Fibroblast of peridontal ligament (primary cell): ENCODE measurements around the gene CSRNP2.
"Not testable (repeated sequence)": the region's sequence is repeated elsewhere in the genome, so short reads cannot be mapped to it uniquely, and the experiment has no call there.

Experiments
- DNase-seq: peaks from one replicate; pipeline ENCODE4 v3.0.0-alpha.2; 2010; ENCODE audit errors: extremely low read depth

Gene CSRNP2

DNA sequence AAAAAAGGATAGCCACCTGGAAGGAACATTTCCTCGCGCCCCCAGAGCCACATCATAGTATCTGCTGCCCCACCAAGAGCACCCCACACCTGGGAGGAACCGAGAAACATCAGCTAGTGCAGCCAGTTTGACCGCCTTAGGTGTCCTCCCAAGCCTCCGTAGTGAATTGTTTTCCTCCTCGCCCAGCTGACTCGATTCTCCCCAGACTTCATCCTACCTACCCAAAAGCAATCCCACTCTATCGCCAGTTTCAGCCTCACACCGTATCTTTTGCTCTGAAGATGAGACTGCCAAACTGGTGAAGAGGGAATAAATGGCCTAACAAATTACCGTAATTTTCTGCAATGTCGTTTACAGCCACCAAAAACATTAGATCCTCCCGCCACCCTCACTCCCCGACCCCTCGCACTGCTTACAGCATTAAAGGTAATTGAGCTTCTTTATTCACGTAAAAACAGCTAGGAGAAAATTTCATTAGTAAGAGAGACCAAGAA lies 56.0 kb downstream of the CSRNP2 start:
- DNase-seq: no peak

- peak; percentile 84 for DNase-seq
These were observed 57.4 kb downstream of the CSRNP2 start, which contains the start of gene SLC11A2 for GRCh38 chr12:51025836-51026638. SLC11A2 (minus strand) TSS chr12:51026384; CDS start chr12:51010728, 15,656 bp downstream.

DNA sequence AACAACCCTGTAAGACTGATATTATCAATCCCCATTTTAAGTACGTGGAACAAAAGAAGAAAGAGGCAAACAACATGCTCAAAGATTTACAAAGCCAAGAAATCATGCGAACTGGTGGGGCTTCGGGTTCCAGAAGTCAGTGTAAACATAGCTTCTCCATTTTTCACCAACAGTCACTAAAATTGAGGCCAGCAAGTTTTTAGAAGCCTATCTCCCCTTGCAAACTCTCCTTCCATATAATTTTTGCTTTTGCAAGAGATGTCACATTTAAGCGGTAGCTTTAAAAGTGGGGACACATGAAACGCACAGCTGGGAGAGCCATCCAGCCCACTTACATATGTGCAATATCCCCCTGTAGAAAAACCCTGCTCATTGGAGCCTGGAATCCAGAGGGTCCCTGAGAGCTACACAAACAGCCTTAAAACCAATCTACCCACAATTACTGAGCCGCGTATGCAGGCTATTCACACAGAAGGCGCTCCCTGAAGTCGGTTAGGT lies 58.0 kb downstream of the CSRNP2 start:
- peak; percentile 21 for DNase-seq

- peak; percentile 38 for DNase-seq
These were observed 59.6 kb downstream of the CSRNP2 start for GRCh38 chr12:51023625-51024382.

- no peak for DNase-seq
These were observed 61.7 kb downstream of the CSRNP2 start for GRCh38 chr12:51021694-51022093.

DNA sequence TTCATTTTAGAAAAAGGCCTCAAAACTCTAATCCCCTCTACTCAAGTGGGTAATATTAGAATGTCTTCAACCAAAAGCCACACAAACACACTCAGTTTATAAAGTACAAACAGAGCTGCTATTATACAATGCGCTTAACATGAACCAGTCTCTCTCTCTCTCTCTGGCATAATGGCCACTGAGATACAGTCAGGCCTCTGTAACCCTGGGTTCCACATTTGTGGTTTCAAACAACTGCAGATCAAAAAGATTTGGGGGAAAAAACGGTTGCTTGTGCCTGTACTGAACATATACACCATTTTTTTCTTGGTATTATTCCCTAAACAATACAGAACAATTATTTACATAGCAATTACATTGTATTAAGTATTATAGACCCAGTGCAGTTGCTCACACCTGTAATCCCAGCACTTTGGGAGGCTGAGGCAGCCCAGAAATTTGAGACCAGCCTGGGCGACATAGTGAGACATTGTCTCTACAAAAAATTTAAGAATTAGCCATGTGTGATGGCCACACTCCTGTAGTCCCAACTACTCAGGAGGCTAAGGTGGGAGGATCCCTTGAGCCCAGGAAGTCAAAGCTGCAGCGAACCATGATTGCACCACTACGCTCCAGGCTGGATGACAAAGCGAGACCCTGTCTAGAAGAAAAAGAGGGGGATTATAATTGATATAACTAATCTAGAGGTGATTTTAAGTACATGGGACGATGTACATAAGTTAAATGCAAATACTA lies 62.8 kb downstream of the CSRNP2 start:
- DNase-seq: no peak

GRCh38 chr12:51019927-51020326 lies 63.5 kb downstream of the CSRNP2 start:
- no peak for DNase-seq

GRCh38 chr12:51018956-51019355 lies 64.4 kb downstream of the CSRNP2 start:
- DNase-seq: no peak

GRCh38 chr12:51017452-51017851 lies 65.9 kb downstream of the CSRNP2 start:
- DNase-seq: no peak

DNA sequence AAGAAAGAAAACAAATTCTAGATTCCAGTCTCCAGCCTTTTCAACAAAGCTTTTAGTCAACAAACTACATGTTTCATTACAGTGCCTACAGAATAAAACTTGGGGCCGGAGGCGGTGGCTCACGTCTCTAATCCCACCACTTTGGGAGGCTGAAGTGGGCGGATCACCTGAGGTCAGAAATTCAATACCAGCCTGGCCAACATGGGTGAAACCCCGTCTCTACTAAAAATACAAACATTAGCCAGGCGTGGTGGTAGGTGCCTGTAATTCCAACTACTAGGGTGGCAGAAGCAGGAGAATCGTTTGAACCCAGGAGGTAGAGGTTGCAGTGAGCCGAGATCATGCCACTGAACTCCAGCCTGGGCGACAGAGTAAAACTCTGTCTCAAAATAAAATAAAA lies 68.9 kb downstream of the CSRNP2 start:
- DNase-seq: not testable (repeated sequence)

DNA sequence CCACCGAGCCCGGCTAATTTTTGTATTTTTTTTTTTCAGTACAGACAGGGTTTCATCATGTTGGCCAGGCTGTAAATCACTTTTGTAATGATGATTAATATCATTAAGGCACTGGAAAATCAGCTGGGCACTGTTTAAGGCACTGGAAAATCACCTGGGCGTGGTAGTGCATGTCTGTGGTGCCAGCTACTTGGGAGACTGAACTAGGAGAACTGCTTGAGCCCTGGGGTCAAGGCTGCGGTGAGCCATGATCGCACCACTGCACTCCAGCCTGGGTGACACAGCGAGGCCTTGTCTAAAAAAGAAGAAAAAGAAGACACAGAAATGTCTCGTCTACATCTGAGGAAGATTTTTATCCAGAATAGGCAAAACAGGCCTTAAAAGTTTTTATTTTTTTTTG lies 70.0 kb downstream of the CSRNP2 start:
- no peak for DNase-seq

DNA sequence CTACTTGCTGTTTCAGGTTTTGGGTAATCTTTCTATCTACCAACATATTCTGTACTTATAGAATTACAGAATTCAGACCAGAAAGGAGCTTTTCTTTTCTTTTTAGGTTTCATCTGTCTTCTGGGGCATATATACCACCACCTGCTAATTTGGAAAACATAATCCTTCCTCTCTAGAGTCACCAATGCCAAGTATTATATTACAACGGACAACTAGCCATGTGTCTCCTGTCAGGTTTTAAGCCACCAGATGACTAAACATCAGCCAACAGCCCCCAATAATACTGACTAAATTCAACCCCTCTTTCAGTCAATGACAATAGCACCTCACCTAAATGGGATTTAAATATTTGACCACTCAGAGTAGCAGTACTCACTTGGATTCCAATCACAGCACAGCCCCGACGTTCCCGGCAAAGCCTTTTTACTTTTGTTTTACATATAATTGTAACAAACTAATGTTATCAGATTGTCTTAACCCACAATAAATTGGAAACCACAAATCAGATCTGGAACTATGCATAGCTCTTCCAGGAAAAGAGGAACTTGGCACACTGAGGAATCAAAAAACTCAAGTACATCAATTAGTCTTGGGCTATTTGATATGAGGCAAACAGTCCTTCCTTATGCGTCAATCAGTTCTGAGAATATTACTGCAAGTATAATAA lies 70.7 kb downstream of the CSRNP2 start:
- no peak for DNase-seq

GRCh38 chr12:51011955-51012354 lies 71.4 kb downstream of the CSRNP2 start:
- DNase-seq: no peak
